Measurements from ENCODE around the gene PHC1. TPM values are rescaled to one million over a fixed set of nuclear protein-coding genes. Genes with fewer than 3 reads are reported as not detected.

The PHC1 gene
- 71.4 TPM for total RNA-seq

DNA sequence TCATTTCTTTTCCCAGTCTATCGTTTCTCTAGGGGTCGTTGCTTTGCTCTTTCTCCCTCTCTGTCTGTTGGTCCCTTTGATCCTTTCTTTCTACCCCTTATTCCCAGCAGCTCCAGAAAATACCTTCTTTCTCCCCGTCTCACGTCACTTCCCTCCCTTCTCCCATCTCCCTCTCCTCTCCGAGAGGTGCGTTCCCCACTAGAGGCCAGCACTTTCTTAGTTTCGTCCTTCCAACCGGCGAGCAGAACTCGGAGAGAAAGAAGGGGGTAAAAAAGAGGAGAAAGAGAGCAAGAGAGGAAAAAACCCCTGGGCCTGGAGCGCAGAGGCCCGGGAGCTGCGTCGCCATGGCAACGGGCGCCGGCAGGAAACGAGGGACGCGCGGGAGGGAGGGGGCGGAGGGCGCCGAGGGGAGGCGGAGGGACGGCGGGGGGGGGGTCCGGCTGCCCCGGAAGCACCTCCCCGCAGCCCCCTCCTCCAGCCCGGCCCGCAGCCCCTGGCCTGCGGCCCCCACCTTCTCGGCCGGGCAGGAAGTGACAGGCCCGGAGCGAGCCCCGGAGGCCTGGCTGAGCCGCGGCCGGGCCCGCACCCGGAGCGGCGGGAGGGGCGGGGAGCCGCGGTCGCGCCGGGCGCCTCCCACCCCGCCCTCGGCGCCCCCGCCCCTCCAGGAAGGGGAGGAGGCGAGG is at the start of gene PHC1:
Gene PHC1, plus strand, starts transcription at position 477 of the 683 bp plus-strand sequence. CDS start 3,169 bp downstream, outside the sequence.
- peak; percentile 57 to 83 (median 75) for DNase-seq (ENCODE audit: low read depth in 2 of 3, low spot score in 2 of 3)

DNA sequence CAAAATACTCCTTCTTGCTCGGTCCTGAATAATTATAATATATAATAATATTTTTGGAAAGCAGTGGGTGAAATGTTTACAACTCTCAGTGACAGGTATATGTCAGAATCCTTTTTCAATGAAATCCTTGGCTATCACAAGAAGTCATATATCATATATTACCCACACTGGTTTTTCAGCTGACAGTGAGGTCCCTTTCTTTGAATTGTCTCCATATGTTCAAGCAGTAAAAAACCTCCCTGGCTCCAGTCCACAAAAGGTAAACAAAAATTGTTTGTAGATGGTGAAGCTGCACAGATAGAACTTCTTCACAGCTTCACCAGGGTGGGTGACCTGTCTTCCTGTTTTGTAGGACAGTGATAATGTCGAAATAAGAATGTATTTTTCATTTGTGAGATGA is 47.9 kb upstream of the PHC1 start:
- no peak for DNase-seq (ENCODE audit: low read depth in 2 of 3, low spot score in 2 of 3)

- no peak for DNase-seq (ENCODE audit: low read depth in 2 of 3, low spot score in 2 of 3)
Observed at GRCh38 chr12:8867009-8867408, 47.3 kb upstream of the PHC1 start.

DNA sequence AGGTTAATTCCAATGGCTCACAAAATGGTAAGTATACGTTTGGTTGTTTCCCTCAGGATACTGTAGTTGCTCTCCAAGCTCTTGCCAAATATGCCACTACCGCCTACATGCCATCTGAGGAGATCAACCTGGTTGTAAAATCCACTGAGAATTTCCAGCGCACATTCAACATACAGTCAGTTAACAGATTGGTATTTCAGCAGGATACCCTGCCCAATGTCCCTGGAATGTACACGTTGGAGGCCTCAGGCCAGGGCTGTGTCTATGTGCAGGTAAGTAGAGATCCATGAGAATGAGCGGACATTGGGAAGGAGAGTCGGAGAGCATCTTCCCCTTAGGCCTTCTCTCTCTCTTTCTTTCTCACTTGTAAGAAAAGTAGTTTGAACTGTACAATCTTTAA is 46.5 kb upstream of the PHC1 start:
- DNase-seq (ENCODE audit: low read depth in 2 of 3, low spot score in 2 of 3) = no peak

DNA sequence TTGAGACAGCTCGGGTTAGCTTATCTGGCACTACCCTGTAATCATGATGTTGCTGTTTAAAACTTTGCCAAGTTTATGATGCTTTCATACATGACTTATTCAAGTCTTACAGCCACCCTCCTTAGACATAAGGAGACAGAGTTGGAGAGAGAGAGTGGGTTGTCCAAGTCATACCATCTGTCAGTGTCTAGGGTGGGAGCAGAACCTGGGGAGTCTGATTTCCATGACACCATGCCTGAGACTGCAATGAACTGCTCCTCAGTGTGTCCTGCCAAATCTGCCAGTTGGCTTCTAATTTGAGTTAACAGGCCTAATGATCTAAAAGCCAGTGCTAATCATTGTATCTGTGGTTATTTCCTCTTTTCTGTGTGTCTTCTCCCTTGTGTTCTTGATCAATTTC is 43.7 kb upstream of the PHC1 start:
- DNase-seq (ENCODE audit: low read depth in 2 of 3, low spot score in 2 of 3) = no peak

- no peak for DNase-seq (ENCODE audit: low read depth in 2 of 3, low spot score in 2 of 3)
Observed at GRCh38 chr12:8871068-8871467, 43.2 kb upstream of the PHC1 start.

GRCh38 chr12:8876887-8877286 is 37.4 kb upstream of the PHC1 start:
- no peak for DNase-seq (ENCODE audit: low read depth in 2 of 3, low spot score in 2 of 3)

DNA sequence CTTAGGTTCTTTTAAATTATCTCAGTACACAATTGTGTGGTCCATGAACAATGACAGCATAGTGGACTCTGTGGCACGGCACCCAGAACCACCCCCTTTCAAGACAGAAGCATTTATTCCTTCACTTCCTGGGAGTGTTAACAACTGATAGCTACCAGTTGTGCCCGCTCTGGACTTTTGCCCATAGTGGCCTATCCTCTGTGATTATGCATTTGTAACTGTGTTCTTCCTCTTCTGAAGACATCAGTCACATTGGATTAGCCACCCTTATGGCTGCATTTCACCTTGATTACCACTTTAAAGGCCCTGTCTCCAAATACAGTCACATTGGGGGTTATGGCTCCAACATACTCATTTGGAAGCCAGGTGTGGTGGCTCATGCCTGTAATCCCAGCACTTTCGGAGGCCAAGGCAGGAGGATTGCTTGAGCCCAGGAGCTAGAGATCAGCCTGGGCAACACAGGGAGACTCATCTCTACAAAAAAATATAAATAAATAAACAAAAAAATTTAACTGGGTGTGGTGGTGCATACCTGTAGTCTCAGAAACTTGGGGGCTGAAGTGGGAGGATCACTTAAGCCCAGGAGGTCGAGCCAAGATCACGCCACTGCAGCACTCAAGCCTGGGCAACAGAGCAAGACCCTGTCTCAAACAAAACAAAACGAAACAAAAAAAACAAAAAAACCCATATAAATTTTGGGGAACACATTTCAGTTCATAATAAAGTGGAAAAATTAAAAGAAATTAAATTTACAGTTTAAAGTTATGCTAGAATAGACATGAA is 27.6 kb upstream of the PHC1 start:
- no peak for DNase-seq (ENCODE audit: low read depth in 2 of 3, low spot score in 2 of 3)

GRCh38 chr12:8887285-8887715 is 27.0 kb upstream of the PHC1 start:
- no peak for DNase-seq (ENCODE audit: low read depth in 2 of 3, low spot score in 2 of 3)

DNA sequence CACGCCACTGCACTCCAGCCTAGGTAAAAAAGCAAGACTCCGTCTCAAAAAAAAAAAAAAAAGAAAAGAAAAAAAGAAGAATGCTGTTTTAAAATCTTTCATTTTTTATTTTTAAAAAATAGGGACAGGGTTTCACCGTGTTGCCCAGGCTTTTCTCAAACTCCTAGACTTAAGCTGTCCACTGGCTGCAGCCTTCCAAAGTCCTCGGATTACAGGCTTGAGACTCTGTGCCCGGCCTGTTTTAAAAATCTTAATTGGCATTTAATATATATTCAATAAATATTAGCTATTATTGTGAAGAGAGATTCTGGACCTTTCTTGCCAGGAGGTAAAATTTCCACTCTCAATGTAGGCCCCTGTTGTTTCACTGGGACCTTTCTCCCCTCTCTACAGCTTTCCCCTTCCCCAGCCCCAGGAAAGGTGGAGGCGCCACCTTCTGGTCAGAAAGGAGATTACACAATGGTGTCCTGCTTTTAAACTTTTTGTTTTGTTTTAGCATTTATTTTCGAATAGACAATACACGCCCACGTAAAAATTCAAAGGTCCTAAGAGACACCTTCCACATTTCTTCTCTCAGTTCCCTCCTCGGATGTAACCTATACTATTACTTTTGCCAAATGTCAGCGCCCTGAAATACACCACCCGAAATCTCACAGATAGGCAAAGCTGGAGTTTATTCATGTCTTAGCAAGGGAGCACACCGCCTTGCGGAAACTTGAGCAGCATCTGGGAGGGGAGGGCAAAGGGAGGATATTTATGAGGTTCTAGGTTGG is 23.8 kb upstream of the PHC1 start:
- peak; percentile 44 to 81 (median 61) for DNase-seq (ENCODE audit: low read depth in 2 of 3, low spot score in 2 of 3)

DNA sequence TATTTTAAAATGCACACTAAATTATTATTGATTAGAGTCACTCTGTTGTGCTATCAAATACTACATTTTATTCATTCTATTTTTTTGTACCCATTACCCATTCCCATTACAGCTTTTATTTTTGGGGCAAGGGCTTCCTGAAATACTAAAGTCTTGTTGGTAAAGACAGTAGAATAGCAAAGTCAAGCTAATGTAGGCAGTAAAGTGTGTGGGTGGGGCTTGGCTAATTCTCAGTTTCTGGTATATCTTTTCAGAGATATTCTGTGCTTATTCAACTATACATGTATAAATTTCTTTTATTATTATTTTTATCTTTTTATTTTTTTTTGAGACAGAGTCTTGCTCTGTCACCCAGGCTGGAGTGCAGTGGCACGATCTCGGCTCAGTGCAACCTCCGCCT is 22.3 kb upstream of the PHC1 start:
- DNase-seq (ENCODE audit: low read depth in 2 of 3, low spot score in 2 of 3) = no peak

GRCh38 chr12:8894378-8894777 is 19.9 kb upstream of the PHC1 start:
- no peak for DNase-seq (ENCODE audit: low read depth in 2 of 3, low spot score in 2 of 3)

GRCh38 chr12:8894986-8895385 is 19.3 kb upstream of the PHC1 start:
- DNase-seq (ENCODE audit: low read depth in 2 of 3, low spot score in 2 of 3) = no peak

GRCh38 chr12:8897081-8897480 is 17.2 kb upstream of the PHC1 start:
- no peak for DNase-seq (ENCODE audit: low read depth in 2 of 3, low spot score in 2 of 3)

GRCh38 chr12:8899830-8900229 is 14.5 kb upstream of the PHC1 start:
- peak in 1 of 3 donors; percentile 67 for DNase-seq (ENCODE audit: low read depth in 2 of 3, low spot score in 2 of 3)

DNA sequence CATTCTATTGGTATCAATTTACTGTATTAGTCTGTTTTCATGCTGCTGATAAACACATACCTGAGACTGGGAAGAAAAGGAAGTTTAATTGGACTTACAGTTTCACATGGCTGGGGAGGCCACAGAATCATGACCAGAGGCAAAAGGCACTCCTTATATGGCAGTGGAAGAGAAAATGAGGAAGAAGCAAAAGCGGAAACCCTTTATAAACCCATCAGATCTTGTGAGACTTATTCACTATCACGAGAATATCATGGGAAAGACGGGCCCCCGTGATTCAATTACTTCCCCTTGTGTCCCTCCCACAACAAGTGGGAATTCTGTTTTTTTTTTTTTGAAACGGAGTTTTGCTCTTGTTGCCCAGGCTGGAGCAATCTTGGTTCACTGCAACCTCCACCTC is 11.6 kb upstream of the PHC1 start:
- DNase-seq (ENCODE audit: low read depth in 2 of 3, low spot score in 2 of 3) = peak in 2 of 3 donors; percentile 45 to 61

DNA sequence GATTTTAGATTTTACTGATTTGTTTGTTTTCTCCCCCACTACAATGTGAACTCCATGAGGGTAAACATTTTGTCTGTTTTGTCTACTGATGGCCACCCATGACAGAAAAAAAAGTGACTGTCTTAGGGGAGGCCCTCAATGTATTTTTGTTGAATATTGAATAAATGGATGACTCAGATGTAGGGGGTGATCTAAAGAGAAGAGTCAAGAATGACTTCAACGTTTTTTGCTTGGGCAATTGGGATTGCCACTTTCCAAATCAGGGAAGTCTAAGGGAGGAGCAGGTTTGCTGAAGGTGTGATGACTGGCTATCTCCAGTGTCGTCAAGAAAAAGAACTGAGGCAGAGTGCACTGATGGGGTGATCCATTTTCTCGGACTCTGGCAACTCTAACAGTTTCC is 10.7 kb upstream of the PHC1 start:
- DNase-seq (ENCODE audit: low read depth in 2 of 3, low spot score in 2 of 3) = no peak

GRCh38 chr12:8904665-8905064 is 9.6 kb upstream of the PHC1 start:
- DNase-seq (ENCODE audit: low read depth in 2 of 3, low spot score in 2 of 3) = no peak

GRCh38 chr12:8905546-8905945 is 8.8 kb upstream of the PHC1 start:
- DNase-seq (ENCODE audit: low read depth in 2 of 3, low spot score in 2 of 3) = no peak

DNA sequence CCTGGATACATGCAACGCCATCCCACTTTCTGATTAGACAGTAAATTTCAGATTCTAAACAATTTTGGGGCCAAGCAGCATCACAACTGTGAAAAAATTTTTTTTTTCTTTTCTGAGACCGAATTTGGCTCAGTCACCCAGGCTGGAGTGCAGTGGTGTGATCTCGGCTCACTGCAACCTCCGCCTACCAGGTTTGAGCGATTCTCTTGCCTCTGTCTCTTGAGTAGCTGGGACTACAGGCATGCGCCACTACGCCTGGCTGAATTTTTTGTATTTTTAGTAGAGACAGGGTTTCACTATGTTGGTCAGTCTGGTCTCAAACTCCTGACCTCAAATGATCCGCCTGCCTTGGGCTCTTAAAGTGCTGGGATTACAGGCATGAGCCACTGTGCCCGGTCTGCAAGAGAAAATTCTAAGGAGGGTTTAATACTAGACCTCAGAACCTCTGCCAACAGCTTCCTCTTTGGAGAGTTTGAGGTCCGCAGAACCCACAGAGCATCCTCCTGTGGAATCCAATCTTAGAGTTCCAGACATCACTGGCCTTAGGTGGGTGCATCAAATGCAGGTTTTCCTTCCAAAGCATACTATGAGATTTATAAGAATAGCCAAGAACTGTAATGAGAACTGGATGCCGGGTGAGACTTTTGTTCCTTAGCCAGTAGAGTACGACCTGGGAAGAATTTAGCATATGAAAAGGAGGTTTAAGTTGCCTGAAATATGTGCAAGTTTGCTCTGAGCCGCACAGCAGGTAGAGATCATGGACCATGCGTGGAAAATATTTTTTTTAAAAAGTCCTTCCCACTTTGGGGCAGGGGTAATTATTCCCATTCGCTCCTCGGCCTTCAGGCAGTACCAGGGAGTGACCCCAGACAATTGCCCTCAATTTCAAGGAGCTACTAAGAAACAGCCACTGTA is 7.8 kb upstream of the PHC1 start:
- DNase-seq (ENCODE audit: low read depth in 2 of 3, low spot score in 2 of 3) = peak in 2 of 3 donors; percentile 14 to 54
